Measurements from ENCODE around the gene SHC4. TPM values are rescaled to one million over a fixed set of nuclear protein-coding genes. Genes with fewer than 3 reads are reported as not detected.

The SHC4 gene
- total and polyA plus RNA-seq, 2 of the 8 experiments (the other 6 are each of a cell fraction or from before 2014, with no cell fraction given), result 0.15 to 0.30 TPM

GRCh38 chr15:48796930-48797329 is 166.8 kb downstream of the SHC4 start (continued):
- TF ChIP-seq ASH2L (IDR thresholded peaks at IDR 0.05; ENCODE audit: low read length), result no peak
